Endothelial cell of umbilical vein (primary cell): Measurements from ENCODE around the gene SPINDOC. TPM values are rescaled to one million over a fixed set of nuclear protein-coding genes. Genes with fewer than 3 reads are reported as not detected.
"Not testable (repeated sequence)": the region's sequence is repeated elsewhere in the genome, so short reads cannot be mapped to it uniquely, and the experiment has no call there.

Experiments used
- BruUV-seq: library from RNA; stranded (reverse); fragments of 400-500 nt; replicated peaks from 2 replicates; lab custom pipeline; 2021; lab: Mats Ljungman, UMichigan
- CTCF ChIA-PET: fragments of 300-600, 350-600 bp; sonication (Branson Sonifier 250); formaldehyde crosslinking; loops from one replicate; lab custom pipeline; 2021; ENCODE audit warnings: antibody characterized with exemption, inconsistent platforms; lab: Charles Lee
- POLR2A ChIA-PET: fragments of 300-600, 350-600 bp; sonication (Branson Sonifier 250); formaldehyde crosslinking; loops from one replicate; lab custom pipeline; 2021; ENCODE audit warnings: antibody characterized with exemption, inconsistent platforms; lab: Charles Lee
- DNase-seq: peaks from one replicate; pipeline ENCODE4 v3.0.0-alpha.2; 2011; ENCODE audit warnings: low read depth, low spot score
- FAIRE-seq: peaks from 2 replicates; lab custom pipeline; 2011; peaks lifted over from hg19 to GRCh38; lab: Jason Lieb, UNC
- H2AFZ ChIP-seq: 2 replicates; pipeline ENCODE4 v1.6.0; 2012; ENCODE audit warnings: low read depth, low read length, control low read depth, inconsistent platforms
- H3K27ac ChIP-seq: 2 replicates; pipeline ENCODE4 v1.5.1; 2011; ENCODE audit warnings: low read depth, mild to moderate bottlenecking, control low read depth, low read length, moderate library complexity; ENCODE audit not compliant: insufficient read depth
- H3K27me3 ChIP-seq, 2 experiments: 2 replicates each; pipeline versions ENCODE4 v1.6.0 to v1.6.1; 2011; ENCODE audit warnings: low read length in 2 of 2, mixed read lengths in 1 of 2; ENCODE audit not compliant: control insufficient read depth in 2 of 2, insufficient read depth in 2 of 2
- H3K36me3 ChIP-seq, 2 experiments: 2 replicates in 1 of 2; 3 replicates in 1 of 2; pipeline ENCODE4 v1.5.1; 2011; ENCODE audit warnings: low read length in 2 of 2, mild to moderate bottlenecking in 1 of 2, moderate library complexity in 1 of 2; ENCODE audit not compliant: control insufficient read depth in 2 of 2, insufficient read depth in 2 of 2; ENCODE audit errors: extremely low read depth in 1 of 2
- H3K4me1 ChIP-seq: 3 replicates; pipeline ENCODE4 v1.5.1; 2011; ENCODE audit warnings: mild to moderate bottlenecking, low read length; ENCODE audit not compliant: control insufficient read depth, insufficient read depth; ENCODE audit errors: extremely low read depth
- H3K4me2 ChIP-seq: 2 replicates; pipeline ENCODE4 v1.6.1; 2011; ENCODE audit warnings: low read length, control low read depth, mixed read lengths; ENCODE audit not compliant: insufficient read depth
- H3K4me3 ChIP-seq, 3 experiments: fragments of 200-600 bp in 1 of 3; sonication (generic), shearing (Covaris generic) in 1 of 3; replicated peaks in 1 of 3; 2 replicates each; pipeline ENCODE4 v1.5.1; 2011 to 2016; ENCODE audit warnings: control low read depth in 3 of 3, low read length in 3 of 3, mild to moderate bottlenecking in 2 of 3, inconsistent platforms in 1 of 3, low read depth in 1 of 3, moderate library complexity in 1 of 3; ENCODE audit not compliant: insufficient read depth in 1 of 3
- H3K79me2 ChIP-seq: 2 replicates; pipeline ENCODE4 v1.6.0; 2012; ENCODE audit warnings: low read length, inconsistent platforms; ENCODE audit not compliant: control insufficient read depth, insufficient read depth
- H3K9ac ChIP-seq: replicated peaks from 2 replicates; pipeline ENCODE3; 2011; ENCODE audit warnings: low read length, control low read depth; ENCODE audit not compliant: insufficient read depth; ENCODE audit errors: extremely low read depth
- H3K9me1 ChIP-seq: replicated peaks from 3 replicates; pipeline ENCODE4 v1.6.0; 2011; ENCODE audit warnings: mild to moderate bottlenecking, low read length; ENCODE audit not compliant: control insufficient read depth, insufficient read depth; ENCODE audit errors: extremely low read depth
- H3K9me3 ChIP-seq: replicated peaks from 2 replicates; pipeline ENCODE4 v1.5.1; 2012; ENCODE audit warnings: low read length, inconsistent platforms; ENCODE audit not compliant: control insufficient read depth, insufficient read depth
- H4K20me1 ChIP-seq: replicated peaks from 2 replicates; pipeline ENCODE3; 2011; ENCODE audit warnings: mild to moderate bottlenecking, low read length; ENCODE audit not compliant: control insufficient read depth, insufficient read depth; ENCODE audit errors: extremely low read depth
- CTCF ChIP-seq, 2 donors: IDR thresholded peaks; 1 replicate in 1 of 2; 2 replicates in 1 of 2; pipeline ENCODE4 v1.5.1; 2011; ENCODE audit warnings: low read length in 2 of 2, mild to moderate bottlenecking in 2 of 2, moderate library complexity in 2 of 2, control low read depth in 1 of 2, inconsistent platforms in 1 of 2, low read depth in 1 of 2; ENCODE audit not compliant: insufficient read depth in 1 of 2; ENCODE audit errors: extremely low read depth in 1 of 2
- EZH2 ChIP-seq: IDR thresholded peaks from 2 replicates; pipeline ENCODE4 v1.6.1; 2012; ENCODE audit warnings: borderline replicate concordance, low read depth, mild to moderate bottlenecking, moderate library complexity, low read length, inconsistent platforms; ENCODE audit not compliant: severe bottlenecking
- FOS ChIP-seq: IDR thresholded peaks from 2 replicates; pipeline ENCODE4 v1.6.1; 2011; ENCODE audit warnings: mild to moderate bottlenecking, low read length, moderate library complexity, borderline replicate concordance; ENCODE audit not compliant: insufficient read depth
- GATA2 ChIP-seq: IDR thresholded peaks from 2 replicates; pipeline ENCODE4 v1.7.0; 2011; ENCODE audit warnings: low read depth, mild to moderate bottlenecking, moderate library complexity, mixed read lengths, low read length; ENCODE audit not compliant: insufficient read length, insufficient read depth
- JUN ChIP-seq: IDR thresholded peaks from 2 replicates; pipeline ENCODE4 v1.6.1; 2011; ENCODE audit warnings: borderline replicate concordance, low read depth; ENCODE audit not compliant: insufficient read length, insufficient read depth
- MAX ChIP-seq: IDR thresholded peaks from 2 replicates; pipeline ENCODE4 v1.6.1; 2011; ENCODE audit not compliant: insufficient read depth, insufficient read length
- MYC ChIP-seq: IDR thresholded peaks from one replicate; pipeline ENCODE4 v1.6.1; 2011; ENCODE audit warnings: mild to moderate bottlenecking, low read depth, low read length
- POLR2A ChIP-seq: IDR thresholded peaks from 2 replicates; pipeline ENCODE4 v1.6.1; 2012; ENCODE audit warnings: low read depth, mild to moderate bottlenecking, control low read depth, low read length
- POLR2AphosphoS5 ChIP-seq: IDR thresholded peaks from 2 replicates; pipeline ENCODE4 v1.6.1; 2012; ENCODE audit warnings: low read depth, mild to moderate bottlenecking, control low read depth, low read length, moderate library complexity; ENCODE audit not compliant: insufficient read depth
- dilution Hi-C: fragments of 300-500 bp; cut with MboI; formaldehyde crosslinking; loops from one replicate; pipeline ENCODE4 v1.15.0; 2019; ENCODE audit warnings: low sequenced_read_pairs; ENCODE audit not compliant: extremely low pct_ligation_motif_present
- intact Hi-C: fragments of 100-400 bp; cut with micrococcal nuclease; formaldehyde crosslinking; loops from one replicate; pipeline ENCODE4 v1.10.0; 2022
- polyA plus RNA-seq, 4 experiments: library from polyadenylated mRNA; depleted of rRNA in 3 of 4; stranded (reverse) in 3 of 4; unstranded in 1 of 4; fragments of >200 nt; gene quantifications; 2 replicates each; pipeline versions ENCODE4 v1.2.1 to v1.2.3, GENCODE V29; 2011 to 2012; ENCODE audit warnings: missing spikeins in 1 of 4
- total RNA-seq: library from RNA; stranded (reverse); gene quantifications from 2 replicates; pipeline ENCODE4 v1.2.3, GENCODE V29; 2021

The SPINDOC gene
- total and polyA plus RNA-seq, 2 donors (not counting 3 experiments of a cell fraction or from before 2014, with no cell fraction given): 29.4 to 54.5 TPM

- H3K27me3 ChIP-seq, CTCF ChIA-PET, DNase-seq, H3K9me1 ChIP-seq, H3K4me2 ChIP-seq, H3K36me3 ChIP-seq, H2AFZ ChIP-seq, H4K20me1 ChIP-seq, H3K27ac ChIP-seq, POLR2A ChIA-PET, H3K79me2 ChIP-seq, H3K4me3 ChIP-seq, BruUV-seq, H3K9me3 ChIP-seq, intact Hi-C loops, H3K9ac ChIP-seq, dilution Hi-C loops, FAIRE-seq: not testable (repeated sequence)
- H3K4me1 ChIP-seq: peaks cover 12% of the 10 kb centered on the region
Observed at GRCh38 chr11:63771741-63772318, 41.4 kb upstream of the SPINDOC start.

DNA sequence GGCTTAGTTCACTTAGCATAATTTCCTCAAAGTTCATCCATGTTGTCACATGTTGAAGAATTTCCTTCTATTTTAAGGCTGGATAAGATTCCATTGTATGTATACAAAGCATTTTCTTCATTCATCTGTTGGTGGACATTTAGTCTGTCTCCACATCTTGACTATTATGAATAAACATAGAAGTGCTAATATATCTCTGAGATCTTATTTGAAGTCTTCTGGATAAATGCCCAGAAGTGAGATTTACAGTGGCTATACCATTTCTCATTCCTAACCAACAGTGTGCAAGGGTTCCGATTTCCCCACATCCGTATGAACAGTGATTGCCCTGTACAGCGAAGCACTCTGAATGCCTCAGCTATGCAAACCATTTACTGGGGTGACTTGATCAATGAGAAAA is 38.1 kb upstream of the SPINDOC start:
- FAIRE-seq (no peak), DNase-seq (no peak)
- no peaks in the 10 kb centered on the region for H3K9me1 ChIP-seq
- H3K4me1 ChIP-seq: peaks cover 8% of the 10 kb centered on the region
- intact Hi-C loops (no loop called here), dilution Hi-C loops (no loop called here)
- no peaks in the 10 kb centered on the region for H3K36me3 ChIP-seq
- no peak overlapping the region for H3K9ac ChIP-seq
- H3K4me3 ChIP-seq: no peak overlapping the region
- H4K20me1 ChIP-seq: no peaks in the 10 kb centered on the region
- H3K79me2 ChIP-seq: no peaks in the 10 kb centered on the region
- H3K27me3 ChIP-seq: peaks cover under 1 to 5% of the 10 kb centered on the region in 2 experiments
- H3K27ac ChIP-seq: no peak overlapping the region
- ChIA-PET CTCF (no interaction called here), POLR2A (no interaction called here)
- H2AFZ ChIP-seq: no peak overlapping the region
- H3K4me2 ChIP-seq: no peak overlapping the region
- BruUV-seq: no TSS peak
- TF ChIP-seq CTCF (IDR thresholded peaks at IDR 0.05; ENCODE audit: extremely low read depth in 1 of 2, insufficient read depth in 1 of 2, low read depth in 1 of 2, low read length in 2 of 2) (no peak), POLR2A (no peak), EZH2 (no peak), POLR2AphosphoS5 (no peak), MYC (no peak), MAX (no peak), JUN (no peak), GATA2 (no peak), FOS (no peak)
- H3K9me3 ChIP-seq: no peaks in the 10 kb centered on the region
